Fibroblast of skin of right biceps (primary cell): ENCODE results near the gene MPG.
"Not testable (repeated sequence)": the region's sequence is repeated elsewhere in the genome, so short reads cannot be mapped to it uniquely, and the experiment has no call there.

Experiments used
- DNase-seq: peaks from one replicate; pipeline ENCODE4 v3.0.0-alpha.2; 2013

Gene MPG

GRCh38 chr16:114327-114726, 36.3 kb downstream of the MPG start:
- DNase-seq, result no peak

DNA sequence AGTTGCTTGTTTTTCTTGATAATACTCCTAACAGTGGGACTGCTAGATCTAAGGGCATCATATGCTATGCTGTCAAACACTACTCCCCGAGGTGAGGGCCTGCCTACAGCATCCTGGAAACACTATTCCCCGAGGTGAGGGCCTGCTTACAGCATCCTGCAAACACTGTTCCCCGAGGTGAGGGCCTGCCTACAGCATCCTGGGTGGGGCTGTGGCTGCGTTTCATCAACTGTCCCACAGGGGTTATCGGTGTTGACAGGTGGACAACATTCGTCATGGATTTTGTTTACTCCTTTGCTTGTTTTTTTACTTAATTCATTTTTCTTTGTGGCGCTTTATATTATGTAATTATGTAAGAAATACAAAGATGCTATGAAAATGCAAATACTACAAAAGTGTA, 38.0 kb downstream of the MPG start:
- no peak for DNase-seq

GRCh38 chr16:117379-118365, 39.6 kb downstream of the MPG start:
- peak; percentile 52 for DNase-seq

GRCh38 chr16:118857-119256, 40.8 kb downstream of the MPG start:
- no peak for DNase-seq

- no peak for DNase-seq
These were observed 41.3 kb downstream of the MPG start for GRCh38 chr16:119295-119694.

GRCh38 chr16:119835-120491, 41.9 kb downstream of the MPG start:
- no peak for DNase-seq

DNA sequence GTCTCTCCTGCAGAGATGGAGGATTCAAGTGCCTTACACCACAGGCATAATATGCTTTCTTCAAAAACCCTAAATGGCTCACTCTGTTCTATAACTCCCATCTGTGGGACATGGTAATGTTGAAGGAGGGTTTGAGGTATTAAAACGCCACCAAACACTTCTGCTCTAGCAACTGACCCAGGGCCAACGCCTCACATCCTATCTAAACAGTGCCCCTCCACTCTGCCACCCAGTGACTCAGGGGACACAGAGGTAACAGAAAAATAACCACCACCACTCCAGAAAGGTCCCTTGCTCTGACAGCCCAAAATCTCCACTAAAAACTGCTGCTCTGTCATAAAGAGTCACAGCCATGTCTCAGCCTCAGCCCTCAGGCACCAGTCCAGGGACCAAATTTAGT, 42.7 kb downstream of the MPG start:
- DNase-seq, result no peak

DNA sequence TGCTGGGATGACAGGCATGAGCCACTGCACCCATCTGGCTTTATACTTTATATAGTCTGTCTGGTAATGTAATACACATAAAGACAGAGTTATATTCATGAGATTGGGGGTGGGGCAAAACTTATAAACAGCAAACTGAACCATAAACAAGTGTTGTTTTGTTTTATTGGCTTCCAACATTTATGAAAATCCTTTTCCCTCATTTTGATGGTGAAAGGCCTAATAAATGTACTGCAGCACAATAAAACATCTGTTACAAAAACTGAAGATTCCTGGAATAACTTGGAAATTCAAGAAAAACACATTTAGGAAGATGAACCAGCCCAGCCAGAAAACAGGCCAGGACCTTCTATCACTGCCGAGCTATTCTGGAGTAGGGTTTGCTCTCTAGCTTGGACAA, 44.3 kb downstream of the MPG start:
- DNase-seq, result no peak

DNA sequence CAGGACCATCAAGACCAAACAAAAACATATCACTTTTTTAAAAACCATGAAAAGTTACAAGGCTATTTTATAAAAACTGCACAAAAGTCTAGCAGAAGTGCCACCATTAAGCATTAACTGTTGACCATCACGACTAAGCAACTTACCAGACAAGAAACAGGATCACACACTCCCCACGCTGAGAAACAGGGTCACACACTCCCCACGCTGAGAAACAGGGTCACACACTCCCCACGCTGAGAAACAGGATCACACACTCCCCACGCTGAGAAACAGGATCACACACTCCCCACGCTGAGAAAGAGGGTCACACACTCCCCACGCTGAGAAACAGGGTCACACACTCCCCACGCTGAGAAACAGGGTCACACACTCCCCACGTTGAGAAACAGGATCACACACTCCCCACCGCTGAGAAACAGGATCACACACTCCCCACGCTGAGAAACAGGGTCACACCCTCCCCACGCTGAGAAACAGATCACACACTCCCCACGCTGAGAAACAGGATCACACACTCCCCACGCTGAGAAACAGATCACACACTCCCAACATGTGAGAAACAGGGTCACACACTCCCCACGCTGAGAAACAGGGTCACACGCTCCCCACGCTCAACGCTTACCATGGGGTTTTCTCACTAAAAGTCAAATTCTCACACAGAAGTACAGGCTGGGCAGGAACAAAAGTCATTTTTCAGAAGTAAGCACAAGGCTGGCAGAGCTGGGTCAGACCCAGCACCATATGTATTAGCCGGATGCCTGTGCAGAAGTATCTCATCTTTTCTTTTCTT, 45.7 kb downstream of the MPG start:
- not testable (repeated sequence) for DNase-seq

- no peak for DNase-seq
These were observed 47.0 kb downstream of the MPG start for GRCh38 chr16:125011-125410.

DNA sequence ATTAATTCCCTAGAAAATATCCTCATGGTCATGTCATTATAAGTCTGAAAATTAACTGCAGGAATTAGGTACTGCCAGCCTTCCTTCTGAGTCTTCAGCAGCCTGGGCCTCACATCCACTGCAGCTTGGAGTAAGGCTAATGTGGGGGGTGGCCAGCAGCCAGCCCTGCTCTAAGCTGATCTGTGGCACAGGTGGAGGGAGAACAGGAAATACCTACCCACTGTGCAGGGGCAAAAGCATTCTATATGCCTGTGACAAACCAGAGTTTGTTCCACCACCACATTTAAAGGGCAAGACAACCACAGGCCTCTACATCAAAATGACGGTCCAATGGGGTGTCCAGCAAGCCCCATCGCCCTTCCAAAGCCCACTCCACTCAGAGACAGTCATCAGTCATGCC, 51.0 kb downstream of the MPG start:
- no peak for DNase-seq

DNA sequence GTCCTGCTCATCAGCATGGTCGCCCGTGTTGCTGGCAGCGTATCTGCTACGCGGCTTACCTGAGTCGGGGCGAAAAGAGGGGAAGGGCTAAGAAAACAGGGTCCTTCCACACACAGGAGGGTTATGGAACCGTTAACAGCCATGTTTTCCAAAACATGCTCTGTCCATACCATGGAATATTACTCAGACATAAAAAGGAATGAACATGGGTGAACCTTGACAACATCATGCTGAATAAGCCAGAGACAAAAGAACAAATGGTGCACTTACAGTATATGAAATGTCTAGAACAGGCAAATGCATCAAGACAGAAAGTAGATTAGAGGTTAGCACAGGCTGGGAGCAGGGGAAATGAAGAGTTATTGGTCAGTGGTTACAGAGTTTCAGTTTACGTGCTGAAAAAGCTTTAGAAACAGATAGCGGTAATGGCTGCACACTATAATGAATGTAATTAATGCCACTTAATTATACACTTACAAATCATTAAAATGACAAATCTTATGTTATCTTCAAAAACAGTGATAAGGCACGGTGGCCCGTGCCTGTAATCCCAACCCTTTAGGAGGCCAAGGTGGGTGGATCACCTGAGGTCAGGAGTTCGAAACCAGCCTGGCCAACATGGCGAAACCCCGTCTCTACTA, 52.6 kb downstream of the MPG start:
- DNase-seq, result no peak

- DNase-seq, result no peak
These were observed 54.1 kb downstream of the MPG start for GRCh38 chr16:132120-132519.

- no peak for DNase-seq
These were observed 55.7 kb downstream of the MPG start for GRCh38 chr16:133716-134115.
